H1 (cell line): ENCODE data around the gene GRIP1. TPM values are rescaled to one million over a fixed set of nuclear protein-coding genes. Genes with fewer than 3 reads are reported as not detected.

ENCODE experiments used
- CTCF ChIA-PET: fragments of 300-600 bp; sonication (Branson Sonifier 250); formaldehyde crosslinking; loops from one replicate; lab custom pipeline; 2021; ENCODE audit not compliant: partially characterized antibody; lab: Charles Lee
- POLR2A ChIA-PET: fragments of 300-600 bp; sonication (Branson Sonifier 250); formaldehyde crosslinking; loops from one replicate; lab custom pipeline; 2021; ENCODE audit warnings: inconsistent platforms; ENCODE audit not compliant: partially characterized antibody; lab: Charles Lee
- DNase-seq, 2 experiments: peaks; one replicate each; pipeline versions ENCODE4 v3.0.0 to v3.0.0-alpha.2; 2010 to 2022; ENCODE audit warnings: low spot score in 2 of 2, low read depth in 1 of 2, mixed read lengths in 1 of 2
- FAIRE-seq: peaks from 2 replicates; lab custom pipeline; 2011; peaks lifted over from hg19 to GRCh38; lab: Jason Lieb, UNC
- H2AFZ ChIP-seq: 2 replicates; pipeline ENCODE4 v1.8.1; 2012; ENCODE audit warnings: low read length, inconsistent platforms
- H2AK5ac ChIP-seq: 2 replicates; pipeline ENCODE4 v1.6.1; 2013; ENCODE audit warnings: low read depth, low read length
- H2BK120ac ChIP-seq: replicated peaks from 2 replicates; pipeline ENCODE3; 2013; ENCODE audit warnings: low read depth, low read length, inconsistent platforms
- H2BK12ac ChIP-seq: 2 replicates; pipeline ENCODE4 v1.6.1; 2013; ENCODE audit warnings: low read depth, low read length
- H2BK15ac ChIP-seq: 2 replicates; pipeline ENCODE4 v1.6.1; 2013; ENCODE audit warnings: low read length
- H2BK20ac ChIP-seq: 2 replicates; pipeline ENCODE4 v1.6.1; 2013; ENCODE audit warnings: low read length
- H2BK5ac ChIP-seq: 2 replicates; pipeline ENCODE4 v1.6.1; 2013; ENCODE audit warnings: low read depth, low read length
- H3K14ac ChIP-seq: 2 replicates; pipeline ENCODE4 v1.6.1; 2013; ENCODE audit warnings: inconsistent platforms; ENCODE audit not compliant: insufficient read length
- H3K18ac ChIP-seq: 2 replicates; pipeline ENCODE4 v1.6.1; 2013; ENCODE audit warnings: low read length; ENCODE audit errors: extremely low read depth
- H3K23ac ChIP-seq: 2 replicates; pipeline ENCODE4 v1.6.1; 2013; ENCODE audit warnings: inconsistent platforms; ENCODE audit not compliant: insufficient read length
- H3K23me2 ChIP-seq: 2 replicates; pipeline ENCODE4 v1.6.1; 2013; ENCODE audit warnings: low read depth, low read length
- H3K27ac ChIP-seq: 2 replicates; pipeline ENCODE4 v1.6.1; 2011; ENCODE audit warnings: low read depth, low read length, inconsistent platforms
- H3K27me3 ChIP-seq, 4 experiments: replicated peaks in 1 of 4; 1 replicate in 1 of 4; 2 replicates in 3 of 4; pipeline versions ENCODE4 v1.6.1 to v1.8.1; 2011 to 2013; ENCODE audit warnings: low read length in 3 of 4, mild to moderate bottlenecking in 3 of 4, inconsistent platforms in 2 of 4, mixed read lengths in 2 of 4, moderate library complexity in 1 of 4; ENCODE audit not compliant: control insufficient read depth in 3 of 4, insufficient read depth in 3 of 4; ENCODE audit errors: extremely low read depth in 1 of 4
- H3K36me3 ChIP-seq, 4 experiments: 2 replicates each; pipeline versions ENCODE4 v1.6.1 to v1.8.1; 2011 to 2013; ENCODE audit warnings: mild to moderate bottlenecking in 4 of 4, low read length in 3 of 4, moderate library complexity in 2 of 4, control low read depth in 1 of 4, inconsistent platforms in 1 of 4; ENCODE audit not compliant: insufficient read depth in 4 of 4, control insufficient read depth in 2 of 4
- H3K4ac ChIP-seq: replicated peaks from 2 replicates; pipeline ENCODE3; 2013; ENCODE audit warnings: low read length, low read depth, mixed read lengths, inconsistent platforms; ENCODE audit not compliant: insufficient read length
- H3K4me1 ChIP-seq, 4 experiments: replicated peaks in 1 of 4; 1 replicate in 1 of 4; 2 replicates in 3 of 4; pipeline versions ENCODE4 v1.6.1 to v1.8.1; 2011 to 2013; ENCODE audit warnings: low read length in 3 of 4, inconsistent platforms in 2 of 4, mixed read lengths in 1 of 4; ENCODE audit not compliant: insufficient read depth in 4 of 4, control insufficient read depth in 3 of 4
- H3K4me2 ChIP-seq, 2 experiments: 2 replicates each; pipeline versions ENCODE4 v1.6.1 to v1.8.1; 2011 to 2013; ENCODE audit warnings: low read depth in 2 of 2, low read length in 2 of 2, control low read depth in 1 of 2, inconsistent platforms in 1 of 2, mild to moderate bottlenecking in 1 of 2; ENCODE audit not compliant: insufficient read depth in 1 of 2
- H3K4me3 ChIP-seq, 4 experiments: fragments of 200-600, 300-600 bp in 1 of 4; sonication (generic), shearing (Covaris generic), sonication (Bioruptor Twin) in 1 of 4; 2 replicates each; pipeline versions ENCODE4 v1.5.1 to v1.8.1; 2011 to 2016; ENCODE audit warnings: low read length in 4 of 4, low read depth in 3 of 4, control low read depth in 2 of 4, inconsistent platforms in 2 of 4, mild to moderate bottlenecking in 2 of 4, mixed read lengths in 1 of 4, moderate library complexity in 1 of 4; ENCODE audit not compliant: insufficient read depth in 2 of 4; ENCODE audit errors: extremely low read depth in 1 of 4
- H3K56ac ChIP-seq: replicated peaks from 2 replicates; pipeline ENCODE3; 2013; ENCODE audit warnings: low read depth, mild to moderate bottlenecking, mixed read lengths, low read length, inconsistent platforms; ENCODE audit not compliant: insufficient read length
- H3K79me1 ChIP-seq: 2 replicates; pipeline ENCODE4 v1.6.1; 2013; ENCODE audit warnings: low read depth, low read length, control low read depth
- H3K79me2 ChIP-seq, 2 experiments: 2 replicates each; pipeline versions ENCODE4 v1.6.1 to v1.8.1; 2012 to 2013; ENCODE audit warnings: low read length in 2 of 2, mild to moderate bottlenecking in 2 of 2, inconsistent platforms in 1 of 2; ENCODE audit not compliant: insufficient read depth in 2 of 2, control insufficient read depth in 1 of 2
- H3K9ac ChIP-seq, 4 experiments: replicated peaks in 1 of 4; 1 replicate in 1 of 4; 2 replicates in 3 of 4; pipeline versions ENCODE4 v1.6.1 to v1.8.1; 2011 to 2013; ENCODE audit warnings: low read depth in 3 of 4, low read length in 3 of 4, control low read depth in 2 of 4, mild to moderate bottlenecking in 2 of 4, moderate library complexity in 2 of 4, inconsistent platforms in 1 of 4; ENCODE audit errors: extremely low read depth in 1 of 4
- H3K9me3 ChIP-seq, 2 experiments: 2 replicates each; pipeline versions ENCODE4 v1.6.1 to v1.8.1; 2012 to 2013; ENCODE audit warnings: mild to moderate bottlenecking in 2 of 2, moderate library complexity in 2 of 2, control low read depth in 1 of 2, inconsistent platforms in 1 of 2, low read depth in 1 of 2, low read length in 1 of 2, mixed read lengths in 1 of 2; ENCODE audit not compliant: insufficient read depth in 2 of 2
- H4K20me1 ChIP-seq, 2 experiments: replicated peaks in 1 of 2; 2 replicates each; pipeline versions ENCODE3 to v1.8.1; 2011 to 2013; ENCODE audit warnings: inconsistent platforms in 2 of 2, low read length in 2 of 2, mild to moderate bottlenecking in 1 of 2; ENCODE audit not compliant: insufficient read depth in 2 of 2, control insufficient read depth in 1 of 2
- H4K5ac ChIP-seq: 2 replicates; pipeline ENCODE4 v1.6.1; 2013; ENCODE audit warnings: low read length, low read depth, mixed read lengths, inconsistent platforms; ENCODE audit not compliant: insufficient read length
- H4K8ac ChIP-seq: 2 replicates; pipeline ENCODE4 v1.8.0; 2013; ENCODE audit warnings: mild to moderate bottlenecking, moderate library complexity, low read length, inconsistent platforms; ENCODE audit not compliant: insufficient read depth; ENCODE audit errors: extremely low read depth
- H4K91ac ChIP-seq: replicated peaks from 2 replicates; pipeline ENCODE3; 2013; ENCODE audit warnings: low read length, mixed read lengths, inconsistent platforms; ENCODE audit not compliant: insufficient read length
- ASH2L ChIP-seq: fragments of 200-600, 300-600 bp; sonication (generic); IDR thresholded peaks from one replicate; pipeline ENCODE4 v1.7.1; 2017; ENCODE audit warnings: low read length
- CBX5 ChIP-seq: fragments of 300-800, 300-1000 bp; sonication (generic); IDR thresholded peaks from 2 replicates; pipeline ENCODE4 v1.7.1; 2016; ENCODE audit warnings: antibody characterized with exemption, low read length, low read depth
- CTCF ChIP-seq, 3 experiments: IDR thresholded peaks; 1 replicate in 2 of 3; 2 replicates in 1 of 3; pipeline versions ENCODE4 v1.5.1 to v1.6.1; 2011; ENCODE audit warnings: low read length in 3 of 3, mild to moderate bottlenecking in 3 of 3, inconsistent platforms in 2 of 3, low read depth in 1 of 3, moderate library complexity in 1 of 3; ENCODE audit not compliant: insufficient read depth in 1 of 3; ENCODE audit errors: control extremely low read depth in 1 of 3
- E2F6 ChIP-seq: IDR thresholded peaks from 2 replicates; pipeline ENCODE4 v1.6.1; 2012; ENCODE audit warnings: inconsistent platforms
- EZH2 ChIP-seq: fragments of 200-600 bp; sonication (generic); IDR thresholded peaks from 2 replicates; pipeline ENCODE4 v1.7.1; 2012; ENCODE audit warnings: low read depth, mild to moderate bottlenecking, moderate library complexity, low read length, inconsistent platforms; ENCODE audit not compliant: severe bottlenecking
- JUN ChIP-seq: IDR thresholded peaks from 2 replicates; pipeline ENCODE4 v1.6.1; 2011; ENCODE audit warnings: low read depth, mild to moderate bottlenecking, improper control_type of control experiment, low read length
- KDM5A ChIP-seq: fragments of 200-600 bp; IDR thresholded peaks from 2 replicates; pipeline ENCODE4 v1.7.1; 2012; ENCODE audit warnings: mild to moderate bottlenecking, low read length, inconsistent platforms, mixed read lengths
- MAFK ChIP-seq: IDR thresholded peaks from 2 replicates; pipeline ENCODE4 v1.6.1; 2012; ENCODE audit warnings: low read depth, mild to moderate bottlenecking, improper control_type of control experiment, low read length
- PHF8 ChIP-seq: fragments of 200-600 bp; sonication (generic); conservative IDR thresholded peaks from 2 replicates; pipeline ENCODE4 v1.7.1; 2012; ENCODE audit warnings: low read depth, mild to moderate bottlenecking, inconsistent platforms, low read length, moderate library complexity
- POLR2A ChIP-seq, 2 experiments: IDR thresholded peaks; 1 replicate in 1 of 2; 2 replicates in 1 of 2; pipeline ENCODE4 v1.6.1; 2011; ENCODE audit warnings: low read depth in 2 of 2, low read length in 2 of 2, mild to moderate bottlenecking in 2 of 2; ENCODE audit errors: control extremely low read depth in 1 of 2
- SP4 ChIP-seq: IDR thresholded peaks from 2 replicates; pipeline ENCODE4 v1.6.1; 2012; ENCODE audit warnings: low read length, inconsistent platforms
- TAF7 ChIP-seq: optimal IDR thresholded peaks from 2 replicates; pipeline ENCODE3; 2011; ENCODE audit warnings: low read depth, mild to moderate bottlenecking, inconsistent platforms, low read length, moderate library complexity, borderline replicate concordance
- WGBS, 2 experiments: shearing (Covaris generic) in 1 of 2; methylation state at CpG; one replicate each; pipeline versions ENCODE4 v1.1.6 to v1.1.7; 2013 to 2015; ENCODE audit warnings: low lambda C conversion rate in 2 of 2, mixed read lengths in 2 of 2, inconsistent platforms in 1 of 2, low coverage in 1 of 2, missing lambda C conversion rate in 1 of 2; ENCODE audit not compliant: insufficient replicate concordance in 2 of 2, insufficient coverage in 1 of 2, insufficient read length in 1 of 2; ENCODE audit errors: extremely low coverage in 1 of 2, missing lambda C conversion rate in 1 of 2; 5-methylcytosine and 5-hydroxymethylcytosine counted together
- polyA plus RNA-seq, 7 experiments: library from polyadenylated mRNA; depleted of rRNA in 3 of 7; stranded (reverse) in 5 of 7; unstranded in 2 of 7; fragments of >200 nt in 5 of 7; fragments of 200-250 nt in 2 of 7; gene quantifications; 1 replicate in 5 of 7; 2 replicates in 1 of 7; 4 replicates in 1 of 7; pipeline versions ENCODE4 v1.2.1 to v1.2.3, GENCODE V29; 2011 to 2013; ENCODE audit warnings: missing spikeins in 2 of 7, mixed read lengths in 2 of 7
- total RNA-seq: library from RNA; stranded (reverse); fragmentation: NEBNext Ultra II Directional; extraction: Animal tissue kit (Norgen Biotek cat#: 25700); gene quantifications from 2 replicates; pipeline ENCODE4 v1.2.1, GENCODE V29; 2021

The GRIP1 gene
- total and polyA plus RNA-seq, 2 of the 8 experiments (the other 6 are each of a cell fraction or from before 2014, with no cell fraction given), result 4.5 to 27.3 TPM

GRCh38 chr12:66514581-66514980 is 164.3 kb downstream of the GRIP1 start:
- DNase-seq (no peak), FAIRE-seq (no peak)
- no peak overlapping the region for H3K9ac ChIP-seq
- no peak overlapping the region for H3K4me3 ChIP-seq
- H4K20me1 ChIP-seq, result no peaks in the 10 kb centered on the region
- peaks cover 0 to 6% (median 0%) of the 10 kb centered on the region in 4 experiments; a peak in 1 of 7 replicates for H3K4me1 ChIP-seq
- H3K79me2 ChIP-seq, result no peaks in the 10 kb centered on the region
- no peak overlapping the region for H2BK120ac ChIP-seq
- H4K5ac ChIP-seq, result no peak overlapping the region
- H2AFZ ChIP-seq, result no peak overlapping the region
- H3K27me3 ChIP-seq, result peaks cover 0 to 1% (median 0%) of the 10 kb centered on the region in 4 experiments; a peak in 1 of 7 replicates
- no peak overlapping the region for H3K4ac ChIP-seq
- no peak overlapping the region for H3K56ac ChIP-seq
- no peak for TF ChIP-seq CTCF (IDR thresholded peaks at IDR 0.05; ENCODE audit: control extremely low read depth in 1 of 3, insufficient read depth in 1 of 3, low read depth in 1 of 3, low read length in 3 of 3)
- no peak for TF ChIP-seq EZH2
- no peak for TF ChIP-seq SP4
- TF ChIP-seq MAFK, result no peak
- TF ChIP-seq TAF7, result no peak
- TF ChIP-seq PHF8, result no peak
- no peak for TF ChIP-seq KDM5A
- TF ChIP-seq E2F6, result no peak
- TF ChIP-seq JUN, result no peak
- TF ChIP-seq CBX5, result no peak
- TF ChIP-seq POLR2A (IDR thresholded peaks at IDR 0.05; ENCODE audit: control extremely low read depth in 1 of 2, low read depth in 2 of 2, low read length in 2 of 2), result no peak
- TF ChIP-seq ASH2L, result no peak
- no peak overlapping the region for H4K8ac ChIP-seq
- H2BK15ac ChIP-seq, result no peak overlapping the region
- CTCF ChIA-PET, result no interaction called here
- no peak overlapping the region for H3K23ac ChIP-seq
- H3K36me3 ChIP-seq, result no peaks in the 10 kb centered on the region
- H3K14ac ChIP-seq, result no peak overlapping the region
- 67% methylated on average over 2 of the region's 2 CpGs; no CpG with 5 or more reads in 1 of the 2 experiments for WGBS, 2 experiments
- H4K91ac ChIP-seq, result no peak overlapping the region
- H2BK5ac ChIP-seq, result no peak overlapping the region
- no peak overlapping the region for H2AK5ac ChIP-seq
- no peaks in the 10 kb centered on the region for H3K79me1 ChIP-seq
- no peak overlapping the region for H2BK12ac ChIP-seq
- H2BK20ac ChIP-seq, result no peak overlapping the region
- H3K23me2 ChIP-seq, result no peaks in the 10 kb centered on the region
- no peak overlapping the region for H3K27ac ChIP-seq
- POLR2A ChIA-PET, result no interaction called here
- no peak overlapping the region for H3K4me2 ChIP-seq
- H3K9me3 ChIP-seq, result no peaks in the 10 kb centered on the region
- H3K18ac ChIP-seq, result no peak overlapping the region
